HG02885 (cell line): ENCODE results near the gene HOXC9.

Source experiments
- ATAC-seq: cut with Tn5 transposase; IDR thresholded peaks from one replicate; pipeline ENCODE4 v1.9.1; 2021; ENCODE audit warnings: mild to moderate bottlenecking; ENCODE audit not compliant: unreplicated experiment, poor library complexity

Gene HOXC9

DNA sequence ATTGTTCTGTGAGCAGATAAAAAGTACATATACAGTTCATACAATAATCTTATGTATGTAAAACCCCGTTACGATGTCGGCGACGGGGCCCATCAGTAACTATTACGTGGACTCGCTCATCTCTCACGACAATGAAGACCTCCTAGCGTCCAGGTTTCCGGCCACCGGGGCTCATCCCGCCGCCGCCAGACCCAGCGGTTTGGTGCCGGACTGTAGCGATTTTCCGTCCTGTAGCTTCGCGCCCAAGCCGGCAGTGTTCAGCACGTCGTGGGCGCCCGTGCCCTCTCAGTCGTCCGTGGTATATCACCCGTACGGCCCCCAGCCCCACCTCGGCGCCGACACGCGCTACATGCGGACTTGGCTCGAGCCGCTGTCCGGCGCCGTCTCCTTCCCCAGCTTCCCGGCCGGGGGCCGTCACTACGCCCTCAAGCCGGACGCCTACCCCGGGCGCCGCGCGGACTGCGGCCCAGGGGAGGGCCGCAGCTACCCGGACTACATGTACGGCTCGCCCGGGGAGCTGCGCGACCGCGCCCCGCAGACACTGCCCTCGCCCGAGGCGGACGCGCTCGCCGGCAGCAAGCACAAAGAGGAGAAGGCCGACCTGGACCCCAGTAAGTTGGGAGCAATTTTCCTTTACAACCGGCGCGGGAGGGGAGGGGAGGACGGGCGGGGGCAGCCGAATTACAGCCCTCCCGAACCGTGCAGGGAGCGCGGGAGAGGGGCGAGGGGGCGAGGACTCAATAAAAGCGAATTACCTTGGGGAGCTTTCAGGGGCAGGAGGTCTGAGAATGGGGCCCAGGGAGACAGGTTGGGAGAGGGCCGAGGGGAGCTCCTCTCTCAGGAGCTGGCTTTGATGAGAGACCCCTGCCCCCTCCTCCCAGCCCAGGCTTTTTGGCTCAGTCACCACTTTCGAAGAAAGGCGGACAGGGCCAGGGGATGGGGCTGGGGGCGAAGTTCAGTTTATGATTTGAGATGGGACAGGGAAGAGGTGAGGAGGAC lies at the start of gene HOXC9:
HOXC9 (plus strand) TSS at position 46 of the 999 bp plus-strand sequence; CDS start at position 74, 28 bp downstream.
- no peak for ATAC-seq

DNA sequence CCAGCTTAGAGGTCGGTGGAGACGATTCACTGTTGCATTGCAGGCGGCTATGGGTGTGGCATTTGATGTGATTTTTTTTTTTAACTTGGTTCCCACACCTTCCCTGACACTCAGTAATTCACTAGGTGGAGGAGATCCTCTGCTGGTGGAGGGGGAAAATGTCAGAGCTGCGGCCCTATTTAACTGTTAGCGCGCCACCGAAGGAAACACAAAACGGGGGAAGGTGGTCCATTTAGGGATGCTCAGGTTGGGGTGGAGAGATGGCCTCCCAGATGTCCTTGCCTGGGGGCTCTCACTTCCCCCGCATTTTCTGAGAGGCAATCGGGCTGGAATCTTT lies 49.6 kb upstream of the HOXC9 start:
- ATAC-seq, result no peak

DNA sequence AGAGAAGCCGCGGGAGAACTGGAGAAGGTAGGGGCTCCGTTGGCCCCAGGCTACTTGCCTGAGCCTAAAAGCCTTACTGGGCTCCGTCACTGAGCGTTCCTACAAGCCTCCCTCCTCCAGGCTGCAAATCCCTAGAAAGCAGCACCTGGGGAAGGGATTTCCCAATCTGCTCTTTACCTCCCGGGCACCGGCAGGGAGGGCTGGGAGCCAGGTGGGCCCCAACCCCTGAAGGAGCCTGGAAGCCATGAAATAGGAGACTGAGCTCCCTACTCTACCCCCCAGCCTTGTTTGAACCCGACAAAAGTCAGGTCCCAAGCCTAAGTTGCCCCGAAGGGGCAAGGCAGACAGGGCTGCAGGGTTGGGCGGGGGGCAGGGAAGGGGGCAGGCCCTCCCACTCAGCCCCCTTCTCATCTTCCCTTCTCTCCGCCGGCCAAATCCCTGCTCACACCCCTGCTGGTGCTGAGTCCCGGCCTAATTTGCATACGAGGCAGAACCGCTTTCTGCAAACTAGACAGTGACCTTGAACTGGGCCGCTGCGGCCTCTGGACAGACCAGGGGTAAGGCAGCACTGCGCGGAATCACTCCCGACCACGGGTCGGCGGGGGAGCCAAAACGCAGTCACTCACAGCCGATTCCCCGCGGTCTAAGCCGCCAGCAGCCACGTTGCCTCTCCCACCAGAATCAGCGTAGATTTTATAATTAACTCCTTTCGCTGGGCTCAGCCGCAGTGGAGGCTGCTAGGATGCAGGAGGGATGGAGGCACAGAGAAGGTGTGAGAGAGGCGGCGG lies 49.0 kb upstream of the HOXC9 start:
- ATAC-seq, result no peak

DNA sequence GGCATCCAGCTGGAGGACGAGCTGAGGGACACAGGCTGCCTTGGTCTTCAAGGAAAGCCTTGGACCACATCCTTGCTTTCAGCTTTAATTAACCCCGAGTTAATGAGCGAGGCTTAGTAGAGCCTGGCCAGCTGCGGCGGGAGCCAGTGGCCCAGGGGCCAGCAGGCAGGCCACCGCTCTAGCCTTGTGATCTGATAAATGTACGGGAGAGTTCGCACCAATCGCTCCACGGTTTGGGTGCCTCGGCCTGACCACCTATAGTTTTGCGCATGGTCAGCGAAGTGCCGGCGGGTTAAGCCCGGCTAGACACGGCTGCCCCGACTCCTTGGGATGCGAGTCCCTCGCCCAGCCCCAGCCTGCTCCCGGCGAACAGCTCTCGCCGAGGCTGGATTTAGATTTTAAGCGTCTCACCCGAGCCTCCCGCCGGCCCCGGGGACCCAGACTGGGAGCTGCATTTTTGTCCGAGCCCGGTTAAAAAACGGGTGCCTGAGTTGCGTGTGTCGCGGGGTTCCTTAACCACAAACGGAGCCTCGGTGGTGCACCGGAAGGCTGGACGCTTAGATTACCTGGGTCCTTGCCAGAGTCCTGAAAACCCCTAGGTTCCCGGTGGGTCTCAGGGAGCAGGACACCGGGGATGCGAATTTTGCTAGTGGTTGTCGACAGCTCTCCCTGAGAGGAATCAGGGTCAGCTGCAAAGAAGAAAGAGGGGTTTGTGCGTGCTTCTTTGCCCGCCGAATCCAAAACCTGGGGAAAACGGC lies 48.2 kb upstream of the HOXC9 start:
- no peak for ATAC-seq

DNA sequence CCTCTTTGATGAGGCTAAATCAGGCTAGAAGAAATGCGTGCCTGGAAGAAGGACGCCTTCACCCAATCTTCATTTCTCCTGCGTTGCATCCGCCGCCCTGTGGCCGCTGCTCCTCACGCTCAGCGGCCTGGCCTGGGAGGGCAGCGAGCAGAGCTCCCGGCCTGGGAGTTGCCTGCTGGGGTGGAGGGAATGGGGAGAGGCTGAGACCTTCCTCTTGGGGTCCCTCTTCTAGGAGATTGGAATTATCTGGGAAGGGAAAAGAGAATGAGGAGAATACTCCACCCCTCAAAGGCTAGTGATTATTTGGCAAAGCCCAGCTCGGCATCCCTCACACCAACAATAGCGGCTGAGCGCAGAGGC lies 47.6 kb upstream of the HOXC9 start:
- no peak for ATAC-seq

DNA sequence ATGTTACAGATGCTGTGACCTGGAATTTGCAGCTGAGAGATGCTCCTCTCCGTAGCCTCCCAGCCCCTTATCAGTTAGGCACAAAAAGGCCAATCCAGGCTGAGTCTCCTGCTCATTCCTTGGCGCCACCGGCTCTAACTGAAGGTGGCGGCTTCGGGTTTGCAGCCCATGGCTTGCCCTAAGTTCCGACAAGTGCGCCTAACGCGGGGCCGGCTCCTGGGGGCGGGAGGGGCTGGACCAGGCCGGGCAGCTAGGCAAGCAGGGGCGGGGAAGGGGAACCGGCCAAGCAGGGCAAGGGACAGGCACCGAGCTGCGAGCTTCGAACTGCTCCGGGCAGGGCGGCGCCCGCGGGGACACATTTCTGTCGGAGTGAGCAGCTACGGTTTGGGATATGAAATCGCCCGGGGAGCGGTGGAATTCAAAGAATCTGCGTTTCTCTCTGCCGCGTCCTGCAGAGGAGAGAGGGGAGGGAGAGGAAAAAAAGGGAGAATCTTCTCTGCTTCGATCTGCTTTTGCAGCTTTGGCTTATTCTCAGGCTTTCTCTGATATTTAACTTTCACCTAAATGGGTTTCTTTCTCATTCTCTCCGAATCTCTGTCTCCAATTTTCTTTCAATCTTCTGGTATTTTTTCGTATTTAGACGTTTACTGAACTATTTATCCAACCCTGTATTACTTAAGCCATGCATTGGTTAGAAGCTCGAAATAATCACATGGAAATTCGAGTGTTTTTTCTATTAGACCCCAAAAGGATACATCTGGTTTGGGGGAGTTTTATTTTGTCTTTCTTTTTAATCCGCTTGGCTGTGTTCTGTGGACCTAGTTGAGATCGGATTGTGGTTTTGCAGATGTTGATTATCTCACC lies 46.9 kb upstream of the HOXC9 start:
- ATAC-seq, result no peak

DNA sequence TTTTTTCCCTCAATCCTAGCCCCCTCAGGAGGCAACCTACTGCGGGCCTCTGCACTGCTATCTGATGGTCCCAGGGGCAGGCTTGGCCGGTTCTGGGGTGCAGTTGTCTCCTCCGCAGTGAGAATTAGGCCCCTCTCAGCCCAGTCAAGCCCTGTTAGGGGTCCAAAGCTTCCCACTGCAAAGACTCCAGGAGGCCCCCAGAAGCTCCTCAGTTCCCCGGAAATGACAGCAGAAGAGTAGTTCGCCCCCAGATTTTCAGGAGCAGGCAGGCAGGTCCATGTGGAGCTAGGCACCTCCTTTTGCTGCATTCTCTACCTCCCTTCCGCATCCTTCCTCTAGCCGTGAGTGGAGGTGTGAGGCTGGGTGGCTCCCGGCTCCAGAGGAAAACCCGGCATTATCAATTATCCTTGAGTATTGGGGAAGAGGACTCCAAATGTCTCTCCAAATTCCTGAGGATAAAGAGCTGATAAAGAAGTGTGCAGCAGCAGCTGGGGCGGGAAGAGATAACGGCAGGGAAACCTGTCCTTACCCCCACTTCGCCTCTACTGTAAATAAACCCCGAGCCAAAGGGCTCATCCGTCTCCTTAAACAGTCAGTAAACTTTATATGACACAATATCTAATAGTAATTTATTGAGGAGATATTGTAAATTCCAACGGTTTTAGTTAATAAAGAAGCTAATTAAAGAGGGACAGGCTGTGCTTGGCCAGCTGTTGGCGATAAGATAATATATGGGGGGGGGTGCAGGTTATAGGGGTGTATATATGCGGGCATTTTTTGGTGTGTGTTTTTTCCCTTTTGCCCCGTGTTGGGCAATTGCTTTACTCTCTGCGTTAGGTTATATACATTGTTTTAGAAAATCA lies 45.9 kb upstream of the HOXC9 start:
- no peak for ATAC-seq

DNA sequence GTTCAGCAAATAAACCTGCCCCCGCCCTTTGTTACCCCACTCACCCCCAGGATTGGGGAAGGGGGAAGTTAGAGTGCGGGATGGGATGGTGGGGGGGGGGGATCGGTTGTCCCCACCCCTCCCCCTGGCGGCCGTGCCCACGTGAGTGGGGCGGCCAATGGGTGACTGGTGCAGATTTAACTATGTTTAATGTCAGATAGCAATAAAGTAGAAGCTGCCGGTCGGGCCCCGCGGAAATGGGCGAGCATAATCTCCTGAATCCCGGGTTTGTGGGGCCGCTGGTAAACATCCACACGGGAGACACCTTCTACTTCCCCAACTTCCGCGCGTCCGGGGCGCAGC lies 45.3 kb upstream of the HOXC9 start, which contains the start of gene HOXC12:
HOXC12 (plus strand) TSS at position 210 of the 342 bp plus-strand sequence; CDS start at position 237, 27 bp downstream.
- ATAC-seq, result no peak

DNA sequence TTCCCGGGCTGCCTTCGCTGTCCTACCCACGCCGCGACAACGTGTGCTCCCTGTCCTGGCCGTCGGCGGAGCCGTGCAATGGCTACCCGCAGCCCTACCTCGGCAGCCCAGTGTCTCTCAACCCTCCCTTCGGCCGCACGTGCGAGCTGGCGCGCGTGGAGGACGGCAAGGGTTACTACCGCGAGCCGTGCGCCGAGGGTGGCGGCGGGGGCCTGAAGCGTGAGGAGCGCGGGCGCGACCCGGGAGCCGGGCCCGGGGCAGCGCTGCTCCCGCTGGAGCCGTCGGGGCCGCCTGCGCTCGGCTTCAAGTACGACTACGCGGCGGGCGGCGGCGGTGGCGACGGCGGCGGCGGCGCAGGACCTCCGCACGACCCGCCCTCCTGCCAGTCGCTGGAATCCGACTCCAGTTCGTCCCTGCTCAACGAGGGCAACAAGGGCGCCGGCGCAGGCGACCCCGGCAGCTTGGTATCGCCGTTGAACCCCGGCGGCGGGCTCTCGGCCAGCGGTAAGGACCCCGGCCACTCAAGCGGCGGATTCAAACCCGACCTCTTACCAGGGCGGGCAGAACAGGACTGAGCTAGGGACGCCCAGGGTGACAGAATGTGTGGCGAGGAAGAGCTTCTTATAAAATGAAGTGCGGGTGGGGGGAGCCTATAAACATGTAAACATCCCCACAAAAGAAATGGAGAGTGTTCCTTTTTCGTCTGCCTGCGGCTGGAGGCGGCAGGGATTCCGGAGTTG lies 44.8 kb upstream of the HOXC9 start:
- ATAC-seq, result no peak

DNA sequence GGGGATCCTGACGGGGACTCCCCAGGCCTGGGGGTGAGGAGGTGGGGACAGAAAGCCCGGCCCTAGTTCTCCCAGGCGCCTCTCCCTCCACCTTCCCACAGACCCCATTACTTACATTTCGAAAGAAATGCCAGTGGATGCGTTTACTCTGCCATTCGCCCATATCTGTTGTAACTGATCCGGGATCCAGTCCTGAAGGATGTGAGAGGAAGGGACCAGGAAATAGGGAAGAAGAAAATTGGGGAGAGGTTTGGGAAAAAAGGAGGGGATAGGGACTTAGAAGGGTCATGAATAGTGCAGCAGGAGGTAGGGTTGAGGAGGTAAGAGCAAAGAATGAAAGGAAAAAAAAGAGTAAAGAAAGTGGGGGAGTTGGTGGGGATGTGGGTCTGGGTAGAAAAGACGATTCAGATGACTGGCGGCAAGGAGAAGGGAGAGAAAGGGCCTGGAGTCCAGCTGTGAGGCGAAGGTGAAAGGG lies 44.1 kb upstream of the HOXC9 start:
- ATAC-seq, result no peak

DNA sequence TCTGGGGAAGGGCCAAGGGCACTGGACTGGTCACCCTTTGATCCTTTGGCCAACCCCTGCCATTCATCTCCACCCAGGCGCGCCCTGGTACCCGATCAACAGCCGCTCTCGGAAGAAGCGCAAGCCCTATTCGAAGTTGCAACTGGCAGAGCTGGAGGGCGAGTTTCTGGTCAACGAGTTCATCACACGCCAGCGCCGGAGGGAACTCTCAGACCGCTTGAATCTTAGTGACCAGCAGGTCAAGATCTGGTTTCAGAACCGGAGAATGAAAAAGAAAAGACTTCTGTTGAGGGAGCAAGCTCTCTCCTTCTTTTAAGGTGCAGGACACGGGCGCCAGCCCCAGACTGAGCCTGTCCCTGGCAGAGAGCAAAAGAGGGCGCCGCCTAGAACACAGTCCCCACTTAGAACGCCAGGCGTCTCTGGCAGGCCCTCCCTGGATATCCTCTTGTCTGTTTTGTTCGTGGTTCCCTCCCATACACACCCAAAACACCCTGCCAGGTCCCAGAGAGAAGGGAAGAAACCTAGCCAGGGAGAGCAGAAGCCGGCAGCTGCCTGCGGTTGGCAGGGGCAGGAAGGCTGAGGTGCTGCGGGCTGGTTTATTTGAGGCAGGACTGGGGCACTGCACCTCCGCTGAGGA lies 43.6 kb upstream of the HOXC9 start:
- no peak for ATAC-seq

DNA sequence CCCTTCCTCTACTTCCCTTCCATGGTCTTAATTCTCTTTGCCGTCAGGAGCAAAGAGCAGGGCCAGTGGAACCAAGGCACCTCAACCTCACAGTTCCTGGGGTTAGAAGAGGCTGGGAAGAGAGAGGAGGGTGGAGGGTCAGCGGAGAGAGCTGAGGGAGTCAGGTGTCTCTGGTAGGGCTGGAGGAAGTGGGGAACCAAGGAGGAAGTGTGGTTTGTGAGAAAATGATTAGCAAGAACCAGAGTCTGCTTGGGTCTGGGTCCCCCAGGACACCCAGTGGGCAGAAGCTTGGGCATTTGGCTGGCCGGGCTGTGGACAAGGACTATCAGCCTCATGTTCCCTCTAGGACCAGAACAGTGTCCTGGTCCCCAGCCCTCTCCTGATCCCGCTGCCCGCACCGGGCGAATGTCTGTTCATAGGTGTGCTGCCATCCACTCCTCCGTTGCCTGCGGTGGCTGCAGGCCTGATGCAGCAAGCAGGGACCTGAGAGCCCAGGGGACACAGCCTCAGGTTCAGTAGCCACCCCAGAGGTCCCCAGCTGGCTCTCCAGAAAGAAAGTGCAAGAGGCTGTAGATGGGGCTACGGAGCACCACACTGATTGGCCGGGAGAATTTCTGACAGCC lies 42.9 kb upstream of the HOXC9 start:
- ATAC-seq, result no peak

DNA sequence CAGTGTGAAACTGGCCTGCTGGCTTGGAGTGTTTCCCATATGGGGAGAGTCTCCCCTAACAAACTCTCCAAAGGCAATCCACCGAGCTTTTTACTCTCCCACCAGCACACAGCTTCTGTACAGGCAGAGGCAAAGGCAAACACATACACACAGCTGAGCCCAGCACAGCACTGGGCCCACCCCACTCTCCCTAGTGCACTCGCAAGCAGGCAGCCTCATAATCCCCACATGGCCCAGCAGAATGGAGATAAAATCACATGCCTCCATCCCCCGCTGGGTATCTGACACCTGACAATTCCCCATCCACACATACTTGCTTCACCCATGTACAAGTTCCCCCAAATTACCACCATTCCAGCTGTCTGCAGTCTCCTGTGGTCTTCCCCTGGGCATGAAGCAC lies 41.8 kb upstream of the HOXC9 start:
- no peak for ATAC-seq

DNA sequence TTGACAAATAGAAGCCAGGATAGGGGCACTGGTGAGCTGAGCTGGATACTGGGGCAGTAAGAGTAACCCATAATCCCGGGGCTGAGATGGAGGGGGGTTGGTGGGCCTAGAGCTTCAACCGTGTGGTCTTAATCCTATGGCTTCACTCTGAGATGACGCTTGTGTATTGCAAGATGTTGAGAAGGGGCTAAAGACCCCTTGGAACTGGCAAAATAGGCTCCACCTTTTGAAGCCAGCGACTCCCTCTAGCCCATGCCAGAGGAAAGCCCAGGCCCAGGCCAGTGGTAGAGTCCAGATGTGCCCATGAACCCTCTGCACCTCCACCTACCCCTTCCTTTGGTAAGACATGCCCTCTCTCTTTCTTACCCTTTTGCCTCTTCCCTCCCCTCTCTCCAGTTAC lies 40.6 kb upstream of the HOXC9 start:
- ATAC-seq, result no peak

DNA sequence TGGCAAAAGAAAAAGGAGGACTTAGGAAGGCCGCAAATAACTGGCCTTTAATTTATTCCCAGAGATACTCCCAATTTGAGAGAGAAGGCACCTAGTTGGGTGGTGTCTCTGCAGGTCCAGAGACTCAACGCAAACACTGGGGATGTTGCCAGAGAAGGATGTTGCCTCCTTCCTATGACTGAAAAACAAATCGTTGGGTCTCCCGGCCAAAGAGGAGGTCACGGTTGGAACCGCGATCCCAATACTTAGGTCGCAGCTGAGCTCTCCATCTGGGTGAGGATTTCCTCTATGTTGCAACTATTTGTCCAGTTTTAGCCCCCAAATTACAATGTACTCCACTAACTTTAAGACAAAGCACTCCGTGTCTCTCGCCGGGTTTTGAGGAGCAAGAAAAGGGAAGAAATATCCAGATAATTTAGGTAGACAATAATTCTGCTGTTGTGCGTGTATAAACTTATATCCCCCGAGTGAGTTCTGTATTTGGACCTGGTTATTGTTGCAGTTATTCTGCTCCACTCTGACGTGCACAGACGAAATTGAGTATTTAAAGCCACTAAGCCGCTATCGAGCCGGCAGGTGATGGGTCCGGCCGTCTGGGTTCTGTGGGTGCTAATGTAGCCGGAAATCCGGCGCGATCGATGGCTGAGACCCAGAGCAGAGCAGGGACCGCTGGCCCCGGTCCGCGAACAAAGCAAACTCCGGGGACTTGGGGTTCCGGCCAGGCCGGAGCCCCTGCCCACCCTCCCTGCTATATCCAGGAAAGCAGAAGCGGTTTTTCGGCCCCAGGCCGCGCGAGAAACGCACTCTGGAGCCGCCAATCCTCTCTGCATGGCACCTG lies 39.6 kb upstream of the HOXC9 start:
- ATAC-seq, result no peak

DNA sequence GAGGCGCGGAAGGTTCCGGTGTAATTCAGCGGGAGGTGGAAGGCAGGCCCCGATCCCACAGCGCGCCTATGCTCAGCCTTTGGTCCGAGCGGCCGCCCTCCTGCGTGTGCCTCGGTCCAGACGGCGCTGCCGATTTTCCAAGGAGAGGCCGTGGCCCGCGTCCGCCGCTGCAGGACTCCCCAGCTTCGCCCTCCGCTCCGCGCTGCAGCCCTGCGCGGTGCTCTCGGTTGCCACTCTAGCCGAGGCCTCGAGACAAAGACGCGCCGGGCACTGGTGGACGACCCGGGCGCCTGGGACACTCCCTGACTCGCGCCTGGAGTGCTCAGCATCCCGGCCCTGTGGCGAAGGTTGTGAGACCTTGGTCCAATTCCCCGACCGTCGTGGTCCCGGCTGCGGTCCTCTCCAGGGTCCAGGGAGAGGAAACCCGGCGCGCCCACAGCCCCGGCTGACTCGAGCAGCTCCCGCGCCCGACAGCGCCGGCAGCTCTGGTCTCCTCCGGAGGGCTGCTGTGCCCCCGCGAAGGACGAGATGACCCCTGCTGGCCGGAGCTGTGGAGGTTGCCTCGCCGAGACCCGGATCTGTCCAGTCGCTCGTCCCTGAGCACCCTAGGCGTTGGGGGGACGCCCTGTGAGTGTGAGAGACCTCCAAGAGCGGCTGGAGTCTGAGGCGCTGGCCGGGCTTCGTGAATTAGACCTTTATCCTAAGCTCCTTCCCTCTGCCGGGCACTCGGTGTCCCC lies 38.8 kb upstream of the HOXC9 start:
- ATAC-seq, result no peak
